Neuronal stem cell (in vitro differentiated cells): Measurements from ENCODE around the gene CCDC30.

Experiments used
- DNase-seq: peaks from one replicate; pipeline ENCODE4 v3.0.0-alpha.2; 2013; ENCODE audit warnings: low spot score
- H2AFZ ChIP-seq: one replicate; pipeline ENCODE4 v1.6.1; 2013; ENCODE audit warnings: mild to moderate bottlenecking, low read length, inconsistent platforms
- H2AK5ac ChIP-seq: 2 replicates; pipeline ENCODE4 v1.6.1; 2013; ENCODE audit warnings: low read depth, mild to moderate bottlenecking, inconsistent platforms, low read length, moderate library complexity, mixed read lengths
- H2BK120ac ChIP-seq: 2 replicates; pipeline ENCODE4 v1.6.1; 2013; ENCODE audit warnings: low read depth, mild to moderate bottlenecking, inconsistent platforms, low read length, moderate library complexity, mixed read lengths
- H2BK12ac ChIP-seq: one replicate; pipeline ENCODE4 v1.6.1; 2013; ENCODE audit warnings: low read length, inconsistent platforms
- H2BK15ac ChIP-seq: 2 replicates; pipeline ENCODE4 v1.6.1; 2013; ENCODE audit warnings: mild to moderate bottlenecking, low read length, inconsistent platforms, mixed read lengths
- H2BK5ac ChIP-seq: one replicate; pipeline ENCODE4 v1.6.1; 2013; ENCODE audit warnings: inconsistent platforms, mild to moderate bottlenecking, low read length, moderate library complexity
- H3K14ac ChIP-seq: one replicate; pipeline ENCODE4 v1.6.1; 2013; ENCODE audit warnings: low read length, inconsistent platforms
- H3K18ac ChIP-seq: 2 replicates; pipeline ENCODE4 v1.6.1; 2013; ENCODE audit warnings: low read length, inconsistent platforms
- H3K23ac ChIP-seq: 2 replicates; pipeline ENCODE4 v1.6.1; 2013; ENCODE audit warnings: low read depth, mild to moderate bottlenecking, mixed read lengths, low read length, inconsistent platforms; ENCODE audit not compliant: poor library complexity
- H3K27ac ChIP-seq: replicated peaks from 3 replicates; pipeline ENCODE4 v1.5.1; 2013; ENCODE audit warnings: low read length, inconsistent platforms
- H3K27me3 ChIP-seq, 3 experiments: 2 replicates each; pipeline ENCODE4 v1.6.1; 2013; ENCODE audit warnings: low read length in 3 of 3, mild to moderate bottlenecking in 2 of 3, inconsistent platforms in 1 of 3, low read depth in 1 of 3, mixed read lengths in 1 of 3, moderate library complexity in 1 of 3; ENCODE audit not compliant: control insufficient read depth in 3 of 3, insufficient read depth in 3 of 3
- H3K36me3 ChIP-seq, 2 donors: replicated peaks in 1 of 2; 2 replicates each; pipeline ENCODE4 v1.6.1; 2013; ENCODE audit warnings: low read length in 2 of 2; ENCODE audit not compliant: control insufficient read depth in 2 of 2, insufficient read depth in 2 of 2
- H3K4ac ChIP-seq: 2 replicates; pipeline ENCODE4 v1.6.1; 2013; ENCODE audit warnings: inconsistent platforms, mild to moderate bottlenecking, low read length, moderate library complexity
- H3K4me1 ChIP-seq, 2 donors: 1 replicate in 1 of 2; 2 replicates in 1 of 2; pipeline ENCODE4 v1.6.1; 2013; ENCODE audit warnings: low read length in 2 of 2, low read depth in 1 of 2; ENCODE audit not compliant: control insufficient read depth in 2 of 2, insufficient read depth in 1 of 2
- H3K4me2 ChIP-seq: one replicate; pipeline ENCODE4 v1.6.1; 2013; ENCODE audit warnings: mild to moderate bottlenecking, low read length, inconsistent platforms; ENCODE audit not compliant: insufficient read depth, poor library complexity, severe bottlenecking
- H3K4me3 ChIP-seq, 2 donors: 2 replicates each; pipeline ENCODE4 v1.5.1; 2013; ENCODE audit warnings: low read length in 2 of 2, mild to moderate bottlenecking in 2 of 2, inconsistent platforms in 1 of 2, moderate library complexity in 1 of 2
- H3K79me1 ChIP-seq: one replicate; pipeline ENCODE4 v1.6.1; 2013; ENCODE audit warnings: low read depth, mild to moderate bottlenecking, inconsistent platforms, low read length, moderate library complexity
- H3K9ac ChIP-seq: one replicate; pipeline ENCODE4 v1.6.1; 2013; ENCODE audit warnings: mild to moderate bottlenecking, low read depth, low read length, inconsistent platforms; ENCODE audit not compliant: poor library complexity
- H3K9me3 ChIP-seq, 2 donors: replicated peaks in 1 of 2; 2 replicates each; pipeline versions ENCODE3 to v1.6.1; 2013; ENCODE audit warnings: low read length in 2 of 2, mild to moderate bottlenecking in 2 of 2, inconsistent platforms in 1 of 2, low read depth in 1 of 2, mixed read lengths in 1 of 2, moderate library complexity in 1 of 2; ENCODE audit not compliant: control insufficient read depth in 2 of 2, insufficient read depth in 1 of 2
- H4K8ac ChIP-seq: one replicate; pipeline ENCODE4 v1.6.1; 2013; ENCODE audit warnings: low read depth, mild to moderate bottlenecking, inconsistent platforms, low read length, moderate library complexity
- H4K91ac ChIP-seq: one replicate; pipeline ENCODE4 v1.6.1; 2013; ENCODE audit warnings: low read length, low read depth, mild to moderate bottlenecking, inconsistent platforms; ENCODE audit not compliant: poor library complexity
- WGBS, 2 donors: extraction: QIAGEN DNeasy Blood & Tissue Kit; methylation state at CpG; one replicate each; pipeline ENCODE4 v1.1.7; 2013; ENCODE audit warnings: missing lambda C conversion rate in 2 of 2, mixed read lengths in 1 of 2; ENCODE audit not compliant: insufficient read length in 2 of 2, insufficient replicate concordance in 1 of 2; ENCODE audit errors: extremely low coverage in 2 of 2; 5-methylcytosine and 5-hydroxymethylcytosine counted together

The CCDC30 gene

DNA sequence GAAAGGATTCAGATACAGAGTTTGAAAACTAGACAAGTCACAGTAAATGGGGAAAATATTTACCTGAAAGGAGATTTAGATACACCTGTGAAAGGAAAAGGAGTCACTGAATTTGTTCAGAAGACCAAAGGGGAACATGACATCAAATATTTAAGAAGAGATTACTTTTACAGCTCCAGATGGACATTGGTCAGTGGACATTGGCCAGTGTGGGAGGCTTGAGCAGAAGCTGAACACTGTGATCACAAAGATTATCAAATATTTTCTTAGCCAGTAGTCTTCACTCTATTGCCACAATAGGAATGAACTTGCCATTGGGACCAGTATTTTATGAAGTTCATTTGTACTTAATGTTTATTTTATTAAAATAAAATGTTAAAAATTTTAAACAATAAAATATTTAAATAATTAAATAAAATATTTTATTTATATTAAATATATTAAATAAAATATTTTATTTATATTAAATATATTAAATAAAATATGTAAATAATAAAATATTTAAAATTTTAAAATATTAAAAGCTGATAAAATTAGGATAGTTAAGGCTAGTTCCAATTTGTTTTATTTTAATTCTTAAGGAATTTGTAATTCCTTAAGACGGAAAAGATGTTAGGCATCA is 94.3 kb downstream of the CCDC30 start:
- H3K27me3 ChIP-seq = no peaks in the 10 kb centered on the region
- no CpG with 5 or more reads among the region's 1 CpG for WGBS, 2 donors

DNA sequence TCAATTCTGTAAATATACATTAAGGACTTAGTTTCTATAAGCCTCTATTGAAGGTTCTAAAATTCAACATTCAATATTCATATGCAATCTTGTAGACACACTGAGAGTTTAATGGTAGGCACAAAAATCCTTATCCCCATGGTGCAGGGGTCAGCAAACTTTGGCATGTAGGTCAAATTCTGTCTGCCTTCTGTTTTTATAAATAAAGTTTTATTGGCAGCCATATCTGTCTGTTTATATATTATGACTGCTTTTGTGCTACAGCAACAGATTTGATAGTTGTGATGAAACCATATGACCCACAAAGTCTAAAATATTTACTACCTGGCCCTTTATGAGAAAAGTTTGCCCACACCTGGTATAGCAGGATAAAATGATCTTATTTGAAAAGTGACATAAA is 104.0 kb downstream of the CCDC30 start:
- H3K18ac ChIP-seq = no peak overlapping the region
- no peak overlapping the region for H2BK12ac ChIP-seq
- H3K4me1 ChIP-seq = no peaks in the 10 kb centered on the region
- no peaks in the 10 kb centered on the region for H3K9me3 ChIP-seq
- H3K27me3 ChIP-seq = no peaks in the 10 kb centered on the region
- no peak overlapping the region for H3K9ac ChIP-seq
- no peak overlapping the region for H4K91ac ChIP-seq
- H3K27ac ChIP-seq = no peak overlapping the region
- no peak overlapping the region for H2BK120ac ChIP-seq
- H3K4me3 ChIP-seq = no peak overlapping the region
- H3K4me2 ChIP-seq = no peak overlapping the region
- no peak overlapping the region for H2BK15ac ChIP-seq
- H3K23ac ChIP-seq = no peak overlapping the region
- H2BK5ac ChIP-seq = no peak overlapping the region
- no peaks in the 10 kb centered on the region for H3K79me1 ChIP-seq
- H3K14ac ChIP-seq = no peak overlapping the region
- no peak for DNase-seq
- no peak overlapping the region for H3K4ac ChIP-seq
- no peak overlapping the region for H4K8ac ChIP-seq
- H3K36me3 ChIP-seq = no peaks in the 10 kb centered on the region
- no peak overlapping the region for H2AFZ ChIP-seq
- H2AK5ac ChIP-seq = no peak overlapping the region

More for the DNA sequence above, 94.3 kb downstream of the CCDC30 start:
- Histone ChIP-seq H2AFZ (no peak overlapping the region), H4K91ac (no peak overlapping the region), H3K23ac (no peak overlapping the region), H3K4me3 (no peak overlapping the region), H2AK5ac (no peak overlapping the region), H3K4me1 (no peaks in the 10 kb centered on the region), H3K4me2 (no peak overlapping the region), H2BK12ac (no peak overlapping the region), H3K9ac (no peak overlapping the region), H4K8ac (no peak overlapping the region), H3K9me3 (no peaks in the 10 kb centered on the region), H3K27ac (no peak overlapping the region), H3K14ac (no peak overlapping the region), H3K36me3 (no peaks in the 10 kb centered on the region), H3K18ac (no peak overlapping the region), H3K79me1 (no peaks in the 10 kb centered on the region), H3K4ac (no peak overlapping the region), H2BK5ac (no peak overlapping the region), H2BK120ac (no peak overlapping the region), H2BK15ac (no peak overlapping the region)
- DNase-seq = no peak

DNA sequence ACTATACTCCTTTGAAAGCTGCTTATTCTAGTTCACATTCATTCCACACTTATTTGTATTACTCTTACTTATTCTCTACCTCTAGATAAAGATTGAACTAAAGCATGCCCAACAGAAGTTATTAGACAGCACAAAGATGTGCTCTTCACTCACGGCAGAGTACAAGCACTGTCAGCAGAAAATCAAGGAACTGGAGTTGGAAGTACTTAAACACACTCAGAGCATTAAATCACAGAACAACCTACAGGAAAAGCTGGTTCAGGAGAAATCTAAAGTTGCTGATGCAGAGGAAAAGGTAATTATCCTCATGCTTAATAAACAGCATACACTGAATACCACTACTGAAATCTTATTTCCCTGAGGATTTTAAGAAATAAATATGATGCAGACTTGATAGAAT is 113.8 kb downstream of the CCDC30 start:
- no CpG with 5 or more reads among the region's 1 CpG for WGBS, 2 donors

DNA sequence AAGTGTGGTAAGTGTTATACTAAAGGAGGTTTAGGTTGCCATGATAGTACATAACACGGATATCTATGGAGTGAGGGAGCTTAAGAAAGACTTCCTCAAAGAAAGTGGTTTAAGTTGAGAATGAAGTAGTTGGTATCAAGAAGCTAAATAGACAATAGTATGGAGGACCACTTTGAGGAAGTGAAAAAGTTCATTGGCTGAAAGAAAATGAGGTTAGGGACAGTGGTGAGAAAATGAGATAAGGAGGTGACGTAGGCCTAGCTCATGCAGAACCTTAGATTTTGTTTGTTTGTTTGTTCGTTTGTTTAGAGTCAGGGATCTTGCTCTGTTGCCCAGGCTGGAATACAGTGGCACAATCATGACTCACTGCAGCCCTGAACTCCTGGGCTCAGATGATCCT is 122.9 kb downstream of the CCDC30 start:
- Histone ChIP-seq H3K4me2 (no peak overlapping the region), H3K14ac (no peak overlapping the region), H3K9me3 (peaks cover 2 to 10% of the 10 kb centered on the region in 2 donors), H3K4me1 (no peaks in the 10 kb centered on the region), H4K91ac (no peak overlapping the region), H3K18ac (no peak overlapping the region), H3K27ac (no peak overlapping the region), H4K8ac (no peak overlapping the region), H3K79me1 (no peaks in the 10 kb centered on the region), H3K4ac (no peak overlapping the region), H3K4me3 (no peak overlapping the region), H2BK12ac (no peak overlapping the region), H2BK5ac (no peak overlapping the region), H3K23ac (no peak overlapping the region), H2BK15ac (no peak overlapping the region), H3K27me3 (no peaks in the 10 kb centered on the region), H2AFZ (no peak overlapping the region), H2BK120ac (no peak overlapping the region), H3K36me3 (no peaks in the 10 kb centered on the region), H3K9ac (no peak overlapping the region), H2AK5ac (no peak overlapping the region)
- no peak for DNase-seq
- WGBS, 2 donors = no CpG with 5 or more reads among the region's 3 CpGs

More for the DNA sequence above, 113.8 kb downstream of the CCDC30 start:
- Histone ChIP-seq H3K79me1 (no peaks in the 10 kb centered on the region), H3K18ac (no peak overlapping the region), H3K4me2 (no peak overlapping the region), H3K9me3 (no peaks in the 10 kb centered on the region), H4K8ac (no peak overlapping the region), H3K27ac (no peak overlapping the region), H3K9ac (no peak overlapping the region), H3K14ac (no peak overlapping the region), H2BK5ac (no peak overlapping the region), H3K4me3 (no peak overlapping the region), H2BK12ac (no peak overlapping the region), H2AFZ (no peak overlapping the region), H3K23ac (no peak overlapping the region), H2AK5ac (no peak overlapping the region), H2BK15ac (no peak overlapping the region), H3K4me1 (no peaks in the 10 kb centered on the region), H2BK120ac (no peak overlapping the region), H3K4ac (no peak overlapping the region), H3K27me3 (no peaks in the 10 kb centered on the region), H4K91ac (no peak overlapping the region), H3K36me3 (no peaks in the 10 kb centered on the region)
- no peak for DNase-seq
